ENCODE measurements around the gene ZNF385B.

GRCh38 chr2:179511105-179511789 is 350.2 kb downstream of the ZNF385B start:
- TF ChIP-seq POLR2AphosphoS5 (IDR thresholded peaks at IDR 0.05) (no peak), CTCF (IDR thresholded peaks at IDR 0.05) (no peak), POLR2A (IDR thresholded peaks at IDR 0.05) (no peak)
